NCI-H1417 treated with DMSO at 0.1 percent for 48 hours (cell line): ENCODE data around the gene IL36B.

Experiments used
- DNase-seq: peaks from one replicate; lab custom pipeline; 2025; lab: John Stamatoyannopoulos, UW

The IL36B gene

DNA sequence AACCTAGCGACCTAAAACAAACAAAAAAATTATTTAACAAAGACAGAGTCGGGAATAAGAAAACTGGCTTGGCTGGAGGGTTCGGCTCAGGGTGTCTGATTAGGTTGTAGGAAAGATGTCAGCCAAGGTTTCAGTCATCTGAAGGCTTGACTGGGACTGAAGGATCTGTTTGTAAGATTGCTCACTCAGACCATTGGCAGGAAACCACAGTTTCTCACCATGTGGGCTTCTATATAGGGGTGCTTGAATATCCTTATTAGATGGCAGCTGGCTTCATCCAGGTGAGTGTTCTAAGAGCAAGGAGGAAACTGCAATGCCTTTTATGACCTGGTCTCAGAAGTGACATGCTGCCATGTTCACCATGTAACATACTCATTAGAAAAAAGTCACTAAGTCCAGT lies 999 bp upstream of the IL36B start:
- DNase-seq: no peak

- DNase-seq: no peak
Observed at GRCh38 chr2:113050921-113051895, 1.5 kb downstream of the IL36B start.

GRCh38 chr2:113046465-113046864 lies 6.2 kb downstream of the IL36B start:
- DNase-seq: no peak

DNA sequence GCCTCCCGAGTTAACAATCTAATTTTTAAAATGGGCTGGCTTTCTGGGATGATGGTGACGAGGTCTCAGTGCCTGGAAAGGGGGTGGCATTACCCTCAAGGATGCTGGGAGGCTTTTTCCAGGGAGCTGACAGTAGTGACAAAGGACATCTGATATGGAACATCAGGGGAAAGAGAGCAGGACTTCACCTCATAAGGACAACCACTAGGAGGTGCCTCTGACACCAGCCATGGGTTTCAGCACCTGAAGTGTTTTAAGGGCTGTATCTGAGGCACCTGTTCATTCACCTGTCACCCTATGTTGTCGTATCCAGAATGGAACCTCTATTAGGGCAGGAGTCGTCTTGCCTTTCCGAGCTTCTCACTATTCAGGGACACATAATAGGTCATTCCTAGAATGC lies 10.8 kb downstream of the IL36B start:
- no peak for DNase-seq

- DNase-seq: no peak
Observed at GRCh38 chr2:113039719-113040118, 12.9 kb downstream of the IL36B start.

DNA sequence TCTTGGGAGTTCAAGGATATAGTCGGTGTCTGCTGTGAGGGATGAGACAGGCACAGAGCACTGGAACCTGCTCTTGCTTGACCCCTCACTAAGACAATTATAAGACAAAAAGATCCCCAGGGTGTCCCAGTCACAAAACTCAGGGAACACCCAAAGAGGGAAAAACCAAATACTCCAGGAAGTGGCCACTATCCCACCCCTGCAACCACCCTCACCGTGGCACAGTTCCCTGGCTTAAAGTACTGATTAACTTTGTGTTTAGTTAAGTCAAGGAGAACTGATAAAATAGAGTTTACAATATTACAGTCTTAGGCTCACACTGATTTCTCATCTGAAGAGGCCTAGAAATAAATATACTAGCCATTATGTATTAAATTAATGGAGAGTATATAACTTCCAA lies 13.5 kb downstream of the IL36B start:
- DNase-seq: no peak

DNA sequence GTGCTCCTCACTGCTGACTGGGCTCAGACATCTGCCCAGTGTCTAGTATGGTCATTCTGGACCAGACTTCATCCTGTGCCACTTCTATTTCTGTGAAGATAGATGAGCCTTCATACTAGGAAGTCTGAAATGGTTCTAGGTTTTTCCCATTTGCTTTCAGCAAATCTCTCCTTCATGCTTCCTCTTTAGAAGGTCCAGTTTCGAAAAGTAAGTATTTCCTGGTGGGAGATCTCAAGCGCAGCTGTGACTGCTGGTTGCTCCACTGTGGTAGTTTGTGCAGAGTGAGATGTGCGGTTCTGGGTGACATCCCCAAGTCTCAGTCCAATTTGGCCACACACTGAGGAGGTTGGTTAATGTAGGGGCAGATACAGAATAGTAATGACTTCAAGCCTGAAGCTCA lies 14.4 kb downstream of the IL36B start:
- DNase-seq: no peak

DNA sequence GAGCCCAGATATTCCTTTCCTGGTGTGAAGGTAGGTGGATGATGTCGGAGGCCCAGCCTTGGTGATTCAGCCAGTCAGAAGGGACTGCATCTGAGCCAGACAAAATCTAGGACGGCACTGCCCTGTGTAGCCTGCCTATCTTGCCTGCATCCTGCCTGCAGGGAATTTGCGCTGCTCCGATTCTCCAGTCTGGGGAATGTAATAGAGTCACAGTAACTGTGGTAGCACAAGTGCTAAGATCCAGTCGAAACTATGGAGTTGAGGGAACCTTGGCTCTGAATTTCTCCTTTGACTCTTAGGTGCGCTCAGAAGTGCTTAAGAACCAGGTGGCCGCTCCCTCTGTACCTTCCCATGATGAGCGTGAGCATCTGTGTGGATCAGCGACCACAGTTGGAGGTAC lies 15.9 kb downstream of the IL36B start:
- no peak for DNase-seq

GRCh38 chr2:113034016-113034415 lies 18.7 kb downstream of the IL36B start:
- no peak for DNase-seq

- DNase-seq: no peak
Observed at GRCh38 chr2:113032737-113033136, 19.9 kb downstream of the IL36B start.

DNA sequence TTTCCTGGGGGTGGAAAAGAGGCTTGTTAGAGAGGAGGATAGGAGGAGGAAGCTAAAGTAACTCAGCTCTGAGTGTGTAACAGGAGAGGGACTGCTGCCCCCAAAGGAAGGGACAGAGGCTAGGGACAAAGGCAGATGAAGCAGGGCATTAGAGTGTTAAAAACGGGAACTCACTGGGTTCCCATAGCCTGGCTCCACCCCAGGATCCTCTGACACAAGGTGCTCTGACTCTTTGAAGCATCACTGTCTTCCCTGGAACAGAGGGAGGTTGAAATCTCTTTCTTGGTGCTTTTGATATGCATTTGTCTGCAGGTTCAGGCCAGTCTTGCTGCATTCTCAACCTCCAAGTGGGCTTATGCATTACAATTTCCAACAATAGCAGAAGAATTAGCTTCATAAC lies 24.6 kb downstream of the IL36B start:
- DNase-seq: no peak

- DNase-seq: no peak
Observed at GRCh38 chr2:113027691-113028090, 25.0 kb downstream of the IL36B start.

- no peak for DNase-seq
Observed at GRCh38 chr2:113025737-113026136, 26.9 kb downstream of the IL36B start.

GRCh38 chr2:113024764-113025163 lies 27.9 kb downstream of the IL36B start:
- DNase-seq: no peak

DNA sequence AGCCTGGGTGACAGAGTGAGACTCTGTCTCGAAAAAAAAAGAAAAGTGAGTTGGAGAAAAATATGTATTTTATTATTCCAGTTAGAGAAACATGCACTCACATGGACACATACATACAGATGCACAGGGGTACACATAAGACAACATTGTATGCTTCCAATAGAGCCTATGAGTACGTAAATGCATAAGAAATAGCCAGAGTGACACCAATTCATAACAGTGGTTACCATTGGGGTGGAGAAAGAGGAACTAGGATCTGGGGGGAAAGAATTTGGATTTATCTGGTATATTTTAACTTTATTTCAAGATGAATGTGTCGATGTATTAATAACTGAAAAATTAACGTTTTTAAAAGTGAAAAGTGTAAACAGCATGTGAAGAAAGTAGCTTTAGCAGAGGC lies 31.4 kb downstream of the IL36B start:
- DNase-seq: no peak

DNA sequence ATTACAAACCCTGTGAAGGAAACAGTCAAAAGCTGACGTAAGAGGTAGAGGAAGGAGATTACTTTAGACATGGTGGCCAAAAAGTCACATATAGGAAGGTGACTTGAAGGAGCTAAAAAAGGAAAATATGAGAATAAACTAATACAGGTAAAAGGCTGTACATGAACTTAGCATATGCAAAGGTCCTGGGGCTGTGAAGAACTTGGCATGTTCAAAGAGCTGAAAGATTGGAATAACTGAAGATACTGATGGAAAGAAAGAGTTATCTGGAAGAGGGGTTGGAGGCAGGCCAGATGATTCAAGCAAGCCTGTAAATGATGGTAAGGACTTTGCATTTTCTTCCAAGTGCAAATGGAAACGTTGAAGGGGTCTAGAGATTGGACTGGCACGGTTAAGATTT lies 34.2 kb downstream of the IL36B start:
- no peak for DNase-seq

- no peak for DNase-seq
Observed at GRCh38 chr2:113015655-113016054, 37.0 kb downstream of the IL36B start.

GRCh38 chr2:113015042-113015441 lies 37.6 kb downstream of the IL36B start:
- DNase-seq: no peak

- DNase-seq: no peak
Observed at GRCh38 chr2:113014067-113014466, 38.6 kb downstream of the IL36B start.

GRCh38 chr2:113013336-113013661 lies 39.4 kb downstream of the IL36B start:
- no peak for DNase-seq

DNA sequence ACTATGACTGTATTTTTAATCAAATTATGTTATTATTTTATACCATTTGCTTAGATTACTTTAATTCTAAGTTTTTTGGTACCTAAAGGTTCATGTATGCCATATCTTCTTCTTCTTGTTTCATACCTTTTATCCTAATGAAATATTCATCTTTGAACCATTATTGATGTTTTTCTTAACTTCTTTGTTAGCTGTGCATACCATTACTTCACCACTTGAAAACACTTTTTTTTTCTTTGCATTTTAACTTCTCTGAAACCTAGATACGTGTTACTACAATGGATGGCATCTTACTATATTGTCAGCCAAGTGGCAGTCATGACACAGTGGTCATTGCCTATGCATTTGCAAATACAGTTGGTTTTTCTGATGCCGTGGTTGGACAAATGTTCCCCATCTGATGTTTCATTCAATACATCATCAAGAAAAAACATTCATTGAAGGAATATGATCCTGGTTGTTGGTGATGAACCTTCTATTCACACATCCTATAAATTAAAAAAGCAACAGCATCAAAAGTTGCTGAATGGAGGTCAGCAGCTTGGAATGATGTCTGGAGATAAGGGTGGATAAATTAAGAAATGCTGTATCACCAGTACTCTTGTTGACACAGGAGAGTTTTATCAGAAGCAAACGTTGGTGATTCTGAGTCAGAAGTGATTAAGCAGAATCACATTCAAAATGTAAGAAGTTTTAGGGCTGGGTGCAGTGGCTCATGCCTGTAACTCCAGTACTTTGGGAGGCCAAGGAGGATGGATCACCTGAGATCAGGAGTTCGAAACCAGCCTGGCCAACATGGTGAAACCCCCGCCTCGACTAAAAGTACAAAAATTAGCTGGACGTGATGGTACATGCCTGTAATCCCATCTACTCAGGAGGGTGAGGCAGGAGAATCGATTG lies 40.0 kb downstream of the IL36B start:
- no peak for DNase-seq

GRCh38 chr2:113011108-113011507 lies 41.6 kb downstream of the IL36B start:
- no peak for DNase-seq

- no peak for DNase-seq
Observed at GRCh38 chr2:113010088-113010487, 42.6 kb downstream of the IL36B start.
